HCT116 (cell line): ENCODE measurements around the gene GRIN2C.

Experiments
- JUND ChIP-seq: IDR thresholded peaks from 2 replicates; pipeline ENCODE4 v1.6.1; 2012
- POLR2AphosphoS5 ChIP-seq: IDR thresholded peaks from 2 replicates; pipeline ENCODE4 v1.6.1; 2011; ENCODE audit warnings: mild to moderate bottlenecking, low read depth, low read length, moderate library complexity

- TF ChIP-seq POLR2AphosphoS5 (no peak), JUND (no peak)
Observed at GRCh38 chr17:74853669-74854068, 6.0 kb downstream of the GRIN2C start.
